HEK293 (cell line): Measurements from ENCODE around the gene PRAC1.

Source experiments
- CTCF ChIA-PET: fragments of 350-600 bp; formaldehyde crosslinking; extraction: SDS; loops from one replicate; lab custom pipeline; 2021; ENCODE audit warnings: antibody characterized with exemption; lab: Yijun Ruan, JAX
- POLR2A ChIA-PET: fragments of 300-600 bp; formaldehyde crosslinking; extraction: SDS; loops from one replicate; lab custom pipeline; 2020; ENCODE audit warnings: antibody characterized with exemption, inconsistent platforms; lab: Yijun Ruan, JAX
- H3K27ac ChIP-seq: fragments of 200-500 bp; sonication (Bioruptor generic); 2 replicates; pipeline ENCODE4 v1.5.1; 2014; ENCODE audit warnings: low read depth, low read length, control low read depth, inconsistent platforms; ENCODE audit errors: extremely low read depth
- H3K36me3 ChIP-seq, 2 experiments: fragments of 200-500 bp in 1 of 2; sonication (Bioruptor generic) in 1 of 2; 1 replicate in 1 of 2; 2 replicates in 1 of 2; pipeline ENCODE4 v1.5.1; 2014 to 2017; ENCODE audit warnings: inconsistent platforms in 2 of 2, low read length in 2 of 2; ENCODE audit not compliant: control insufficient read depth in 2 of 2, insufficient read depth in 1 of 2
- H3K4me1 ChIP-seq: fragments of 200-500 bp; sonication (Bioruptor generic); 2 replicates; pipeline ENCODE4 v1.5.1; 2014; ENCODE audit warnings: mild to moderate bottlenecking, low read length, inconsistent platforms; ENCODE audit not compliant: control insufficient read depth, insufficient read depth
- H3K4me3 ChIP-seq: 2 replicates; pipeline ENCODE4 v1.5.1; 2011; ENCODE audit warnings: low read depth, mild to moderate bottlenecking, control low read depth, low read length, moderate library complexity
- H3K9me3 ChIP-seq: fragments of 200-500 bp; sonication (Bioruptor generic); 2 replicates; pipeline ENCODE4 v1.5.1; 2014; ENCODE audit warnings: low read depth, low read length, inconsistent platforms; ENCODE audit not compliant: control insufficient read depth, insufficient read depth
- GLIS1 ChIP-seq: fragments of 450-650 bp; formaldehyde crosslinking; IDR thresholded peaks from 2 replicates; pipeline ENCODE4 v1.5.1; 2016; ENCODE audit warnings: missing biosample characterization, missing genetic modification characterization
- HOXA7 ChIP-seq: sonication (generic); formaldehyde crosslinking; IDR thresholded peaks from 2 replicates; pipeline ENCODE4 v1.8.1; 2022; ENCODE audit warnings: missing genetic modification reagents, borderline replicate concordance
- KLF16 ChIP-seq: fragments of 450-650 bp; formaldehyde crosslinking; IDR thresholded peaks from 2 replicates; pipeline ENCODE4 v1.5.1; 2017; ENCODE audit warnings: missing biosample characterization, missing genetic modification characterization
- RBAK ChIP-seq: fragments of 450-650 bp; formaldehyde crosslinking; IDR thresholded peaks from 2 replicates; pipeline ENCODE4 v1.5.1; 2016; ENCODE audit warnings: missing biosample characterization, missing genetic modification characterization
- SETDB1 ChIP-seq: IDR thresholded peaks from one replicate; pipeline ENCODE4 v1.6.1; 2017; ENCODE audit warnings: mild to moderate bottlenecking, low read length, moderate library complexity, mixed read lengths; ENCODE audit not compliant: insufficient read length
- SP2 ChIP-seq: fragments of 450-650 bp; formaldehyde crosslinking; IDR thresholded peaks from 2 replicates; pipeline ENCODE4 v1.5.1; 2016; ENCODE audit warnings: missing biosample characterization, missing genetic modification characterization
- SP7 ChIP-seq: fragments of 450-650 bp; formaldehyde crosslinking; IDR thresholded peaks from 2 replicates; pipeline ENCODE4 v1.5.1; 2016; ENCODE audit warnings: missing biosample characterization, missing genetic modification characterization
- YY2 ChIP-seq: fragments of 450-650 bp; formaldehyde crosslinking; IDR thresholded peaks from 2 replicates; pipeline ENCODE4 v1.5.1; 2016; ENCODE audit warnings: missing biosample characterization, missing genetic modification characterization
- ZBTB20 ChIP-seq: fragments of 450-650 bp; formaldehyde crosslinking; IDR thresholded peaks from 2 replicates; pipeline ENCODE4 v1.5.1; 2016; ENCODE audit warnings: missing biosample characterization, missing genetic modification characterization
- ZBTB21 ChIP-seq: fragments of 450-650 bp; formaldehyde crosslinking; IDR thresholded peaks from 2 replicates; pipeline ENCODE4 v1.5.1; 2017; ENCODE audit warnings: missing biosample characterization, missing genetic modification characterization
- ZFP41 ChIP-seq: fragments of 450-650 bp; formaldehyde crosslinking; IDR thresholded peaks from 2 replicates; pipeline ENCODE4 v1.5.1; 2016; ENCODE audit warnings: missing biosample characterization, missing genetic modification characterization, borderline replicate concordance
- ZNF114 ChIP-seq: fragments of 450-650 bp; formaldehyde crosslinking; IDR thresholded peaks from 2 replicates; pipeline ENCODE4 v1.5.0; 2017; ENCODE audit warnings: missing biosample characterization, missing genetic modification characterization
- ZNF138 ChIP-seq: fragments of 450-650 bp; formaldehyde crosslinking; IDR thresholded peaks from 2 replicates; pipeline ENCODE4 v1.5.1; 2016; ENCODE audit warnings: missing biosample characterization, missing genetic modification characterization, borderline replicate concordance
- ZNF16 ChIP-seq: fragments of 450-650 bp; formaldehyde crosslinking; IDR thresholded peaks from 2 replicates; pipeline ENCODE4 v1.5.1; 2016; ENCODE audit warnings: low read depth, missing biosample characterization, missing genetic modification characterization
- ZNF202 ChIP-seq: fragments of 450-650 bp; formaldehyde crosslinking; IDR thresholded peaks from 2 replicates; pipeline ENCODE4 v1.5.1; 2016; ENCODE audit warnings: missing biosample characterization, missing genetic modification characterization, borderline replicate concordance
- ZNF221 ChIP-seq: fragments of 450-650 bp; formaldehyde crosslinking; IDR thresholded peaks from 2 replicates; pipeline ENCODE4 v1.5.1; 2017; ENCODE audit warnings: missing biosample characterization, missing genetic modification characterization, borderline replicate concordance
- ZNF335 ChIP-seq: fragments of 450-650 bp; formaldehyde crosslinking; conservative IDR thresholded peaks from 2 replicates; pipeline ENCODE4 v1.5.1; 2016; ENCODE audit warnings: missing biosample characterization, missing genetic modification characterization
- ZNF350 ChIP-seq: fragments of 450-650 bp; formaldehyde crosslinking; IDR thresholded peaks from 2 replicates; pipeline ENCODE4 v1.5.0; 2017; ENCODE audit warnings: missing biosample characterization, mild to moderate bottlenecking, missing genetic modification characterization
- ZNF426 ChIP-seq: fragments of 450-650 bp; formaldehyde crosslinking; IDR thresholded peaks from 2 replicates; pipeline ENCODE4 v1.5.1; 2017; ENCODE audit warnings: missing biosample characterization, missing genetic modification characterization, mild to moderate bottlenecking, inconsistent platforms, moderate library complexity
- ZNF529 ChIP-seq: fragments of 450-650 bp; formaldehyde crosslinking; IDR thresholded peaks from 2 replicates; pipeline ENCODE4 v1.5.1; 2017; ENCODE audit warnings: missing genetic modification characterization, missing biosample characterization; ENCODE audit not compliant: insufficient replicate concordance
- ZNF558 ChIP-seq: fragments of 450-650 bp; formaldehyde crosslinking; IDR thresholded peaks from 2 replicates; pipeline ENCODE4 v1.5.1; 2016; ENCODE audit warnings: missing biosample characterization, missing genetic modification characterization
- ZNF561 ChIP-seq: fragments of 450-650 bp; IDR thresholded peaks from 2 replicates; pipeline ENCODE4 v1.5.1; 2018; ENCODE audit warnings: missing biosample characterization, missing genetic modification characterization, borderline replicate concordance
- ZNF658 ChIP-seq: fragments of 450-650 bp; formaldehyde crosslinking; IDR thresholded peaks from 2 replicates; pipeline ENCODE4; 2016; ENCODE audit warnings: missing biosample characterization, missing genetic modification characterization
- ZNF843 ChIP-seq: fragments of 450-650 bp; formaldehyde crosslinking; IDR thresholded peaks from 2 replicates; pipeline ENCODE4 v1.5.1; 2016; ENCODE audit warnings: missing biosample characterization, missing genetic modification characterization
- TF ChIP-seq, protein P1 (sequence below): fragments of 450-650 bp; formaldehyde crosslinking; IDR thresholded peaks from 2 replicates; pipeline ENCODE4 v1.5.1; 2017; ENCODE audit warnings: missing biosample characterization, missing genetic modification characterization

Gene PRAC1

DNA sequence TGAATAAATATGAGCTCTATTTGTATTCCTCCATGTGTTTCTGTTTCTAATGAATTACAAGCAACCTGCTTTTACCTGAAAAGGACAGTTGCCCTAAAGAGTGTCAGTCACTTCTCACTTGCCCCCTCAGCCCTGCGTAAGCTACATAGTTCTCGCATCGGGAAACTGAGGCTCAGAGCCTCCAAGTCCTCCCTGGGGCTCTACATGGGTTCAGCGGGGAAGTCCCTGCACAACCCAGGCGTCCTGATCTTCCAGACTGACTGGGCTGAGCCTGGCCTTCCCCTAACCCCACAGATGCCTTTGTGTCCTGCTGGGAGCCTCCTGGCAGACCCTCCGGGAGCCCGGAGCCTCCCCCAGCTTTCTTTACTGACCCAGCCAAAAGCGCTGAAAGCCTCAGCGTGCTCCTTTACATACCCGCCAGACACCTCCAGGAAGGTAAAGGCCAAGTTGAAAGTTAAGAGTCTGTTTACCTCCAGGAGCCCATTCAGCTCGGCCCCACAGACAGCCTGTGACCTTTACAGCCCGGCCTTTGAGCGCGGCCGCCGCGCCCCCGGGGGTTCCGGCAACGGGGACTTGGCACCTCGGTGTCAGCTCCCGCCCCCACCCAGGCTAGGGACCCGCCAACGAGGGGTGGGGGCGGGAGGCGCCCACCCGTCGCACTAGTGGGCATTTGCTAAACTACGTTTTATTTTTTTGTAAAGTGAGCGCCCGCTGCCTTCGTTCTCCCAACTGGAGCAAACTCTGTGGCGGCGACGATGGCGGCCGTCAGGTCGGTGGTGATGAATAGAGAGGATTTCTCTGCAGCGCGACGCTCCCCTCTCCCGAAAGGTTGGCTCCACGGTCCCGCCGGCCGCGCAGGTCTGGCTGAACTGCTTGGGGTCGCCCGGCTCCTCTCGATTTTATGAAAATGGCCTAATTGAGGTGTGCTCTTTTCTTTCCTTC lies 10.6 kb upstream of the PRAC1 start:
- ChIA-PET POLR2A (no interaction called here), CTCF (interaction anchor here (0.6 to 10.9 kb wide), 6 partner anchors 9 to 285 kb away, joined by 3 to 118 read pairs (median 9); partner anchors contain the start of gene PRAC2)
- H3K9me3 ChIP-seq: no peaks in the 10 kb centered on the region
- no peak overlapping the region for H3K4me3 ChIP-seq
- TF ChIP-seq SETDB1: no peak
- no peak for TF ChIP-seq YY2
- no peak for TF ChIP-seq ZNF558 (tag by site-specific recombination)
- TF ChIP-seq ZBTB20: no peak
- no peak for TF ChIP-seq ZNF221 (tag by site-specific recombination)
- no peak for TF ChIP-seq ZFP41
- no peak for TF ChIP-seq ZBTB21 (tag by site-specific recombination)
- TF ChIP-seq ZNF350 (tag by site-specific recombination): no peak
- no peak for TF ChIP-seq SP2 (tag by site-specific recombination)
- TF ChIP-seq KLF16: no peak
- no peak for TF ChIP-seq ZNF202 (tag by site-specific recombination)
- TF ChIP-seq SP7: no peak
- TF ChIP-seq GLIS1: no peak
- TF ChIP-seq ZNF138 (tag by site-specific recombination): no peak
- no peak for TF ChIP-seq ZNF114 (tag by site-specific recombination)
- H3K4me1 ChIP-seq: peaks cover 7% of the 10 kb centered on the region
- no peaks in the 10 kb centered on the region for H3K36me3 ChIP-seq
- H3K27ac ChIP-seq: no peak overlapping the region

DNA sequence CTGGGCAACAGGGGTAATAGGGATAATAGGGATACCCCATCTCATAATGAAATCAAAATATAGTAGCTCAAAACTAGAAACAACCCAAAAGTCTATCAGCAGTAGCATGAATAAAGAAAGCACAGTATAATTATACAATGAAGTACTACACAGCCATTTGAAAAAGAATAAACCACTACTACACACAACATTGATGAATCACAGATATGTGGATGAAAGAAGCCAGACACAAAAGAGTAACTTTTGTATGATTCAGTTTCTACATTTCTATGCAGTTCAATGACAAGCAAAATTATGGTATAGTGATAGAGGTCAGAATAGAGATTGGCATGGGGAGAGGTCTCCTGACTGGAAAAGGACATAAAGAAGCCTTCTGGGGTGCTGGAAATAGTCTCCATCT lies 9.0 kb upstream of the PRAC1 start:
- H3K36me3 ChIP-seq: peaks cover 0 to 6% of the 10 kb centered on the region in 2 experiments; a peak in 1 of 3 replicates
- peaks cover 7% of the 10 kb centered on the region for H3K4me1 ChIP-seq
- POLR2A ChIA-PET: no interaction called here
- no peak for TF ChIP-seq ZNF335
- TF ChIP-seq, protein P1, sequence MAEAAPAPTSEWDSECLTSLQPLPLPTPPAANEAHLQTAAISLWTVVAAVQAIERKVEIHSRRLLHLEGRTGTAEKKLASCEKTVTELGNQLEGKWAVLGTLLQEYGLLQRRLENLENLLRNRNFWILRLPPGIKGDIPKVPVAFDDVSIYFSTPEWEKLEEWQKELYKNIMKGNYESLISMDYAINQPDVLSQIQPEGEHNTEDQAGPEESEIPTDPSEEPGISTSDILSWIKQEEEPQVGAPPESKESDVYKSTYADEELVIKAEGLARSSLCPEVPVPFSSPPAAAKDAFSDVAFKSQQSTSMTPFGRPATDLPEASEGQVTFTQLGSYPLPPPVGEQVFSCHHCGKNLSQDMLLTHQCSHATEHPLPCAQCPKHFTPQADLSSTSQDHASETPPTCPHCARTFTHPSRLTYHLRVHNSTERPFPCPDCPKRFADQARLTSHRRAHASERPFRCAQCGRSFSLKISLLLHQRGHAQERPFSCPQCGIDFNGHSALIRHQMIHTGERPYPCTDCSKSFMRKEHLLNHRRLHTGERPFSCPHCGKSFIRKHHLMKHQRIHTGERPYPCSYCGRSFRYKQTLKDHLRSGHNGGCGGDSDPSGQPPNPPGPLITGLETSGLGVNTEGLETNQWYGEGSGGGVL (tag by site-specific recombination): no peak
- TF ChIP-seq ZNF529 (tag by site-specific recombination): no peak
- TF ChIP-seq ZNF202 (tag by site-specific recombination): no peak
- no peak for TF ChIP-seq RBAK (tag by site-specific recombination)
- TF ChIP-seq ZNF561 (tag by site-specific recombination): no peak
- no peak for TF ChIP-seq ZNF658 (tag by site-specific recombination)
- TF ChIP-seq HOXA7 (CRISPR knock-in tag): no peak
- no peak for TF ChIP-seq ZNF843 (tag by site-specific recombination)
- no peak for TF ChIP-seq ZNF426 (tag by site-specific recombination)
- TF ChIP-seq ZNF16: no peak
- H3K27ac ChIP-seq: no peak overlapping the region
- H3K9me3 ChIP-seq: no peaks in the 10 kb centered on the region
- H3K4me3 ChIP-seq: no peak overlapping the region
- CTCF ChIA-PET: interaction anchor here (0.6 to 10.9 kb wide), 10 partner anchors 11 to 1752 kb away, joined by 3 to 118 read pairs (median 4); no protein-coding TSS in a partner anchor
